HEK293 (cell line): ENCODE measurements around the gene MSH2.

Experiments
- GLI2 ChIP-seq: fragments of 450-650 bp; formaldehyde crosslinking; IDR thresholded peaks from 2 replicates; pipeline ENCODE4; 2017; ENCODE audit warnings: missing biosample characterization, missing genetic modification characterization, low read depth, borderline replicate concordance
- OVOL3 ChIP-seq: fragments of 450-650 bp; formaldehyde crosslinking; IDR thresholded peaks from 2 replicates; pipeline ENCODE4 v1.5.1; 2016; ENCODE audit warnings: missing biosample characterization, missing genetic modification characterization
- ZBTB1 ChIP-seq: fragments of 450-650 bp; formaldehyde crosslinking; IDR thresholded peaks from 2 replicates; pipeline ENCODE4 v1.5.1; 2016; ENCODE audit warnings: missing biosample characterization, missing genetic modification characterization
- ZFP37 ChIP-seq: fragments of 450-650 bp; formaldehyde crosslinking; IDR thresholded peaks from 2 replicates; pipeline ENCODE4 v1.5.1; 2016; ENCODE audit warnings: missing biosample characterization, missing genetic modification characterization
- ZNF140 ChIP-seq: fragments of 450-650 bp; formaldehyde crosslinking; IDR thresholded peaks from 2 replicates; pipeline ENCODE4 v1.5.1; 2016; ENCODE audit warnings: missing biosample characterization, missing genetic modification characterization
- ZNF16 ChIP-seq: fragments of 450-650 bp; formaldehyde crosslinking; IDR thresholded peaks from 2 replicates; pipeline ENCODE4 v1.5.1; 2016; ENCODE audit warnings: low read depth, missing biosample characterization, missing genetic modification characterization
- ZNF302 ChIP-seq: fragments of 450-650 bp; formaldehyde crosslinking; IDR thresholded peaks from 2 replicates; pipeline ENCODE4 v1.5.1; 2016; ENCODE audit warnings: missing biosample characterization, missing genetic modification characterization, low read depth
- ZNF341 ChIP-seq: fragments of 450-650 bp; formaldehyde crosslinking; IDR thresholded peaks from 2 replicates; pipeline ENCODE4; 2016; ENCODE audit warnings: low read depth, missing biosample characterization, missing genetic modification characterization
- ZNF394 ChIP-seq: fragments of 450-650 bp; formaldehyde crosslinking; IDR thresholded peaks from 2 replicates; pipeline ENCODE4 v1.5.1; 2016; ENCODE audit warnings: missing biosample characterization, missing genetic modification characterization, mild to moderate bottlenecking, moderate library complexity, borderline replicate concordance
- ZNF404 ChIP-seq: fragments of 450-650 bp; formaldehyde crosslinking; IDR thresholded peaks from 2 replicates; pipeline ENCODE4 v1.5.1; 2017; ENCODE audit warnings: missing biosample characterization, missing genetic modification characterization
- ZNF501 ChIP-seq: fragments of 450-650 bp; formaldehyde crosslinking; IDR thresholded peaks from 2 replicates; pipeline ENCODE4 v1.5.1; 2016; ENCODE audit warnings: missing biosample characterization, missing genetic modification characterization
- ZNF514 ChIP-seq: fragments of 450-650 bp; formaldehyde crosslinking; IDR thresholded peaks from 2 replicates; pipeline ENCODE4 v1.5.1; 2016; ENCODE audit warnings: missing biosample characterization, missing genetic modification characterization
- ZNF561 ChIP-seq: fragments of 450-650 bp; IDR thresholded peaks from 2 replicates; pipeline ENCODE4 v1.5.1; 2018; ENCODE audit warnings: missing biosample characterization, missing genetic modification characterization, borderline replicate concordance
- ZNF571 ChIP-seq: fragments of 450-650 bp; formaldehyde crosslinking; IDR thresholded peaks from 2 replicates; pipeline ENCODE4 v1.5.0; 2017; ENCODE audit warnings: missing biosample characterization, missing genetic modification characterization
- ZNF707 ChIP-seq: fragments of 450-650 bp; formaldehyde crosslinking; IDR thresholded peaks from 2 replicates; pipeline ENCODE4 v1.5.1; 2016; ENCODE audit warnings: missing biosample characterization, missing genetic modification characterization
- ZNF776 ChIP-seq: fragments of 450-650 bp; formaldehyde crosslinking; IDR thresholded peaks from 2 replicates; pipeline ENCODE4 v1.5.0; 2017; ENCODE audit warnings: missing biosample characterization, missing genetic modification characterization, borderline replicate concordance
- ZNF791 ChIP-seq: fragments of 450-650 bp; formaldehyde crosslinking; IDR thresholded peaks from 2 replicates; pipeline ENCODE4 v1.5.1; 2016; ENCODE audit warnings: missing biosample characterization, missing genetic modification characterization
- TF ChIP-seq, protein P1 (sequence below): fragments of 450-650 bp; formaldehyde crosslinking; IDR thresholded peaks from 2 replicates; pipeline ENCODE4 v1.5.1; 2017; ENCODE audit warnings: missing biosample characterization, missing genetic modification characterization
- TF ChIP-seq, protein P2 (sequence below): sonication (generic); formaldehyde crosslinking; IDR thresholded peaks from 2 replicates; pipeline ENCODE4 v1.8.1; 2022; ENCODE audit warnings: mild to moderate bottlenecking, moderate library complexity, missing genetic modification reagents
- TF ChIP-seq, protein P3 (sequence below): fragments of 450-650 bp; formaldehyde crosslinking; IDR thresholded peaks from 2 replicates; pipeline ENCODE4 v1.5.1; 2017; ENCODE audit warnings: missing biosample characterization, missing genetic modification characterization
- TF ChIP-seq, protein P4 (sequence below): fragments of 450-650 bp; IDR thresholded peaks from 2 replicates; pipeline ENCODE4 v1.5.1; 2018; ENCODE audit warnings: missing biosample characterization, missing genetic modification characterization
- TF ChIP-seq, protein P5 (sequence below): fragments of 450-650 bp; formaldehyde crosslinking; IDR thresholded peaks from 2 replicates; pipeline ENCODE4 v1.5.1; 2016; ENCODE audit warnings: missing biosample characterization, missing genetic modification characterization

Gene MSH2

DNA sequence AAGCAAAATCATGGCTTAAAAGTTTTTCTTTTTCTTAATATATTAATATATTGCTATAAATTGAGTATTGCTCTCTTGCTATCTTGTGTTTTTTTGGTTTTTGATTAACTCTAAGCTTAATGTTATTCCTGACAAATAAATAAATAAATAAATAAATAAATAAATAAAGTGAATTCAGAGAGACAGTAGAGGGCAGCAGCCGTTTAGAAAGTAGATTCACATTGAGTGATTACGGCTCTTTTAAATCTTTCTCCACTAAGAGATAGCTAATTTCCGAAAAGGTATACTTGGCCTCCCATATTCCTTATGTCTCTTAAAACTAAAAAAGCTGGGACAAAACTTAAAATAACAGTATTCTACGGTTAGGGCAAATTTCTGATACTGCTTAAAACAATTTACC is 34.3 kb downstream of the MSH2 start (continued):
- TF ChIP-seq, protein P1, sequence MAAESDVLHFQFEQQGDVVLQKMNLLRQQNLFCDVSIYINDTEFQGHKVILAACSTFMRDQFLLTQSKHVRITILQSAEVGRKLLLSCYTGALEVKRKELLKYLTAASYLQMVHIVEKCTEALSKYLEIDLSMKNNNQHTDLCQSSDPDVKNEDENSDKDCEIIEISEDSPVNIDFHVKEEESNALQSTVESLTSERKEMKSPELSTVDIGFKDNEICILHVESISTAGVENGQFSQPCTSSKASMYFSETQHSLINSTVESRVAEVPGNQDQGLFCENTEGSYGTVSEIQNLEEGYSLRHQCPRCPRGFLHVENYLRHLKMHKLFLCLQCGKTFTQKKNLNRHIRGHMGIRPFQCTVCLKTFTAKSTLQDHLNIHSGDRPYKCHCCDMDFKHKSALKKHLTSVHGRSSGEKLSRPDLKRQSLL (tag by site-specific recombination), result no peak
- TF ChIP-seq ZNF140 (peak; percentile 89), ZNF707 (tag by site-specific recombination) (no peak), ZNF571 (no peak), GLI2 (tag by site-specific recombination) (no peak; the same call in 1 of the 2 replicates), OVOL3 (tag by site-specific recombination) (0 out of 2 replicates have a peak, but pooled peaks have one; percentile 15), ZNF791 (tag by site-specific recombination) (peak; percentile 75; the same call in 1 of the 2 replicates), ZNF394 (tag by site-specific recombination) (peak; percentile 98), ZBTB1 (tag by site-specific recombination) (0 out of 2 replicates have a peak, but pooled peaks have one; percentile 34), ZNF514 (tag by site-specific recombination) (0 out of 2 replicates have a peak, but pooled peaks have one; percentile 31), ZNF561 (tag by site-specific recombination) (no peak), ZNF404 (tag by site-specific recombination) (peak; percentile 80; the same call in 1 of the 2 replicates), ZNF302 (tag by site-specific recombination) (no peak), ZNF16 (tag by site-specific recombination) (no peak), ZNF341 (tag by site-specific recombination) (0 out of 2 replicates have a peak, but pooled peaks have one; percentile 27), ZFP37 (0 out of 2 replicates have a peak, but pooled peaks have one; percentile 72), ZNF501 (0 out of 2 replicates have a peak, but pooled peaks have one; percentile 42), ZNF776 (tag by site-specific recombination) (no peak)
- TF ChIP-seq, protein P2, sequence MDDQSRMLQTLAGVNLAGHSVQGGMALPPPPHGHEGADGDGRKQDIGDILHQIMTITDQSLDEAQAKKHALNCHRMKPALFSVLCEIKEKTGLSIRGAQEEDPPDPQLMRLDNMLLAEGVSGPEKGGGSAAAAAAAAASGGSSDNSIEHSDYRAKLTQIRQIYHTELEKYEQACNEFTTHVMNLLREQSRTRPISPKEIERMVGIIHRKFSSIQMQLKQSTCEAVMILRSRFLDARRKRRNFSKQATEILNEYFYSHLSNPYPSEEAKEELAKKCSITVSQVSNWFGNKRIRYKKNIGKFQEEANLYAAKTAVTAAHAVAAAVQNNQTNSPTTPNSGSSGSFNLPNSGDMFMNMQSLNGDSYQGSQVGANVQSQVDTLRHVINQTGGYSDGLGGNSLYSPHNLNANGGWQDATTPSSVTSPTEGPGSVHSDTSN (CRISPR knock-in tag), result no peak
- TF ChIP-seq, protein P3, sequence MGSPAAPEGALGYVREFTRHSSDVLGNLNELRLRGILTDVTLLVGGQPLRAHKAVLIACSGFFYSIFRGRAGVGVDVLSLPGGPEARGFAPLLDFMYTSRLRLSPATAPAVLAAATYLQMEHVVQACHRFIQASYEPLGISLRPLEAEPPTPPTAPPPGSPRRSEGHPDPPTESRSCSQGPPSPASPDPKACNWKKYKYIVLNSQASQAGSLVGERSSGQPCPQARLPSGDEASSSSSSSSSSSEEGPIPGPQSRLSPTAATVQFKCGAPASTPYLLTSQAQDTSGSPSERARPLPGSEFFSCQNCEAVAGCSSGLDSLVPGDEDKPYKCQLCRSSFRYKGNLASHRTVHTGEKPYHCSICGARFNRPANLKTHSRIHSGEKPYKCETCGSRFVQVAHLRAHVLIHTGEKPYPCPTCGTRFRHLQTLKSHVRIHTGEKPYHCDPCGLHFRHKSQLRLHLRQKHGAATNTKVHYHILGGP (tag by site-specific recombination), result no peak
- TF ChIP-seq, protein P4, sequence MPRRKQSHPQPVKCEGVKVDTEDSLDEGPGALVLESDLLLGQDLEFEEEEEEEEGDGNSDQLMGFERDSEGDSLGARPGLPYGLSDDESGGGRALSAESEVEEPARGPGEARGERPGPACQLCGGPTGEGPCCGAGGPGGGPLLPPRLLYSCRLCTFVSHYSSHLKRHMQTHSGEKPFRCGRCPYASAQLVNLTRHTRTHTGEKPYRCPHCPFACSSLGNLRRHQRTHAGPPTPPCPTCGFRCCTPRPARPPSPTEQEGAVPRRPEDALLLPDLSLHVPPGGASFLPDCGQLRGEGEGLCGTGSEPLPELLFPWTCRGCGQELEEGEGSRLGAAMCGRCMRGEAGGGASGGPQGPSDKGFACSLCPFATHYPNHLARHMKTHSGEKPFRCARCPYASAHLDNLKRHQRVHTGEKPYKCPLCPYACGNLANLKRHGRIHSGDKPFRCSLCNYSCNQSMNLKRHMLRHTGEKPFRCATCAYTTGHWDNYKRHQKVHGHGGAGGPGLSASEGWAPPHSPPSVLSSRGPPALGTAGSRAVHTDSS (tag by site-specific recombination), result no peak
- TF ChIP-seq, protein P5, sequence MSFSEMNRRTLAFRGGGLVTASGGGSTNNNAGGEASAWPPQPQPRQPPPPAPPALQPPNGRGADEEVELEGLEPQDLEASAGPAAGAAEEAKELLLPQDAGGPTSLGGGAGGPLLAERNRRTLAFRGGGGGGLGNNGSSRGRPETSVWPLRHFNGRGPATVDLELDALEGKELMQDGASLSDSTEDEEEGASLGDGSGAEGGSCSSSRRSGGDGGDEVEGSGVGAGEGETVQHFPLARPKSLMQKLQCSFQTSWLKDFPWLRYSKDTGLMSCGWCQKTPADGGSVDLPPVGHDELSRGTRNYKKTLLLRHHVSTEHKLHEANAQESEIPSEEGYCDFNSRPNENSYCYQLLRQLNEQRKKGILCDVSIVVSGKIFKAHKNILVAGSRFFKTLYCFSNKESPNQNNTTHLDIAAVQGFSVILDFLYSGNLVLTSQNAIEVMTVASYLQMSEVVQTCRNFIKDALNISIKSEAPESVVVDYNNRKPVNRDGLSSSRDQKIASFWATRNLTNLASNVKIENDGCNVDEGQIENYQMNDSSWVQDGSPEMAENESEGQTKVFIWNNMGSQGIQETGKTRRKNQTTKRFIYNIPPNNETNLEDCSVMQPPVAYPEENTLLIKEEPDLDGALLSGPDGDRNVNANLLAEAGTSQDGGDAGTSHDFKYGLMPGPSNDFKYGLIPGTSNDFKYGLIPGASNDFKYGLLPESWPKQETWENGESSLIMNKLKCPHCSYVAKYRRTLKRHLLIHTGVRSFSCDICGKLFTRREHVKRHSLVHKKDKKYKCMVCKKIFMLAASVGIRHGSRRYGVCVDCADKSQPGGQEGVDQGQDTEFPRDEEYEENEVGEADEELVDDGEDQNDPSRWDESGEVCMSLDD (tag by site-specific recombination), result no peak
